Ramos (cell line): Measurements from ENCODE around the gene TPK1.
"Not testable (repeated sequence)": the region's sequence is repeated elsewhere in the genome, so short reads cannot be mapped to it uniquely, and the experiment has no call there.

ENCODE experiments used
- in situ Hi-C: fragments of 300-500 bp; cut with MboI; formaldehyde crosslinking; loops from one replicate; pipeline ENCODE4 v1.14.3; 2022; ENCODE audit warnings: low sequenced_read_pairs; ENCODE audit not compliant: unreplicated experiment

TPK1 gene

GRCh38 chr7:144730224-144730623 is 105.6 kb downstream of the TPK1 start:
- in situ Hi-C loops, result no loop called here

GRCh38 chr7:144729226-144729625 is 106.6 kb downstream of the TPK1 start:
- in situ Hi-C loops, result no loop called here

- in situ Hi-C loops, result no loop called here
These were observed 107.3 kb downstream of the TPK1 start for GRCh38 chr7:144728551-144728950.

GRCh38 chr7:144726840-144727239 is 109.0 kb downstream of the TPK1 start:
- in situ Hi-C loops, result not testable (repeated sequence)

GRCh38 chr7:144725070-144725469 is 110.8 kb downstream of the TPK1 start:
- in situ Hi-C loops, result no loop called here

GRCh38 chr7:144723301-144723700 is 112.6 kb downstream of the TPK1 start:
- in situ Hi-C loops, result no loop called here

GRCh38 chr7:144720710-144721109 is 115.1 kb downstream of the TPK1 start:
- in situ Hi-C loops, result no loop called here

GRCh38 chr7:144720149-144720548 is 115.7 kb downstream of the TPK1 start:
- in situ Hi-C loops, result no loop called here

GRCh38 chr7:144717720-144718119 is 118.1 kb downstream of the TPK1 start:
- in situ Hi-C loops, result no loop called here

GRCh38 chr7:144713850-144714249 is 122.0 kb downstream of the TPK1 start:
- in situ Hi-C loops, result no loop called here

- in situ Hi-C loops, result no loop called here
These were observed 125.1 kb downstream of the TPK1 start for GRCh38 chr7:144710791-144711190.

GRCh38 chr7:144709066-144709465 is 126.8 kb downstream of the TPK1 start:
- in situ Hi-C loops, result no loop called here

GRCh38 chr7:144691240-144691639 is 144.6 kb downstream of the TPK1 start:
- in situ Hi-C loops, result no loop called here

- in situ Hi-C loops, result no loop called here
These were observed 153.1 kb downstream of the TPK1 start for GRCh38 chr7:144682581-144683280.

GRCh38 chr7:144676492-144676891 is 159.4 kb downstream of the TPK1 start:
- in situ Hi-C loops, result no loop called here

GRCh38 chr7:144674550-144674949 is 161.3 kb downstream of the TPK1 start:
- in situ Hi-C loops, result no loop called here

GRCh38 chr7:144672869-144673268 is 163.0 kb downstream of the TPK1 start:
- in situ Hi-C loops, result no loop called here

GRCh38 chr7:144671429-144671828 is 164.4 kb downstream of the TPK1 start:
- in situ Hi-C loops, result no loop called here

GRCh38 chr7:144670218-144670617 is 165.6 kb downstream of the TPK1 start:
- in situ Hi-C loops, result no loop called here

- in situ Hi-C loops, result no loop called here
These were observed 167.3 kb downstream of the TPK1 start for GRCh38 chr7:144668503-144668902.

- in situ Hi-C loops, result no loop called here
These were observed 170.0 kb downstream of the TPK1 start for GRCh38 chr7:144665689-144666381.

- in situ Hi-C loops, result no loop called here
These were observed 176.6 kb downstream of the TPK1 start for GRCh38 chr7:144659211-144659610.
